Breast epithelium (tissue), 3 donors: Measurements from ENCODE around the gene FICD.

ENCODE experiments used
- POLR2A ChIP-seq: fragments of 450-650 bp; IDR thresholded peaks from one replicate; pipeline ENCODE4 v1.6.1; 2016; ENCODE audit warnings: antibody characterized with exemption, mild to moderate bottlenecking, moderate library complexity
- TF ChIP-seq, protein P1 (sequence below), 3 donors: fragments of 450-650 bp; IDR thresholded peaks; one replicate each; pipeline ENCODE4 v1.5.1; 2016 to 2017; ENCODE audit warnings: antibody characterized with exemption in 3 of 3, mild to moderate bottlenecking in 3 of 3, moderate library complexity in 3 of 3

- no peak for TF ChIP-seq POLR2A
- TF ChIP-seq, protein P1, sequence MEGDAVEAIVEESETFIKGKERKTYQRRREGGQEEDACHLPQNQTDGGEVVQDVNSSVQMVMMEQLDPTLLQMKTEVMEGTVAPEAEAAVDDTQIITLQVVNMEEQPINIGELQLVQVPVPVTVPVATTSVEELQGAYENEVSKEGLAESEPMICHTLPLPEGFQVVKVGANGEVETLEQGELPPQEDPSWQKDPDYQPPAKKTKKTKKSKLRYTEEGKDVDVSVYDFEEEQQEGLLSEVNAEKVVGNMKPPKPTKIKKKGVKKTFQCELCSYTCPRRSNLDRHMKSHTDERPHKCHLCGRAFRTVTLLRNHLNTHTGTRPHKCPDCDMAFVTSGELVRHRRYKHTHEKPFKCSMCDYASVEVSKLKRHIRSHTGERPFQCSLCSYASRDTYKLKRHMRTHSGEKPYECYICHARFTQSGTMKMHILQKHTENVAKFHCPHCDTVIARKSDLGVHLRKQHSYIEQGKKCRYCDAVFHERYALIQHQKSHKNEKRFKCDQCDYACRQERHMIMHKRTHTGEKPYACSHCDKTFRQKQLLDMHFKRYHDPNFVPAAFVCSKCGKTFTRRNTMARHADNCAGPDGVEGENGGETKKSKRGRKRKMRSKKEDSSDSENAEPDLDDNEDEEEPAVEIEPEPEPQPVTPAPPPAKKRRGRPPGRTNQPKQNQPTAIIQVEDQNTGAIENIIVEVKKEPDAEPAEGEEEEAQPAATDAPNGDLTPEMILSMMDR (IDR thresholded peaks at IDR 0.05): no peak
Measured at GRCh38 chr12:108479364-108480070, 35.6 kb upstream of the FICD start.
